PFSK-1 (cell line): Measurements from ENCODE around the gene FERMT1.

Experiments
- POLR2AphosphoS5 ChIP-seq: IDR thresholded peaks from 2 replicates; pipeline ENCODE4 v1.6.1; 2012; ENCODE audit warnings: low read depth, mild to moderate bottlenecking, control low read depth, low read length, moderate library complexity
- TAF1 ChIP-seq: IDR thresholded peaks from 2 replicates; pipeline ENCODE4 v1.6.1; 2012; ENCODE audit warnings: low read length, control low read depth, borderline replicate concordance; ENCODE audit not compliant: insufficient read depth
- TF ChIP-seq, protein P1 (sequence below), 2 experiments: IDR thresholded peaks; 2 replicates each; pipeline versions ENCODE4 v1.6.1 to v1.8.0; 2011 to 2012; ENCODE audit warnings: low read depth in 2 of 2, low read length in 2 of 2, control low read depth in 1 of 2, inconsistent platforms in 1 of 2, mild to moderate bottlenecking in 1 of 2, moderate library complexity in 1 of 2; ENCODE audit not compliant: insufficient read depth in 1 of 2

DNA sequence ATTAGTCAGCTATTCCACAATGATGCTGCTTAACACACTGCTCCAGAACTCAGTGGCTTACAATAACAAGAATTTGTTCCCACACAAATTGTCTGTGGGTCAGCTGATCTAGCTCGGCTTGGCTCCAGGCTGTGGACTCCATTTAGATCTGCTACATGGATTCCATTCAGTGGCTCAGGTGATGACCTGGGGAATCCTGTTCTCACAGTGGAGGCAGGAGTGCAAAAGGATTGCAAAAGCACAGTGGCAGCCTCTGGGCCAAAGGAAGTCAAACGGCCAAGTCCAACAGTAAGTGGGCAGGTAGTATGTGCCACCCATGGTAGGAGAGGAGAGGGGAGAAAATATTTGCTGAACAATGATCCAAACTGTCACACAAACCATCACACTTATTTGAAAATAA is 53.2 kb downstream of the FERMT1 start:
- TF ChIP-seq POLR2AphosphoS5 (no peak), TAF1 (no peak)
- TF ChIP-seq, protein P1, sequence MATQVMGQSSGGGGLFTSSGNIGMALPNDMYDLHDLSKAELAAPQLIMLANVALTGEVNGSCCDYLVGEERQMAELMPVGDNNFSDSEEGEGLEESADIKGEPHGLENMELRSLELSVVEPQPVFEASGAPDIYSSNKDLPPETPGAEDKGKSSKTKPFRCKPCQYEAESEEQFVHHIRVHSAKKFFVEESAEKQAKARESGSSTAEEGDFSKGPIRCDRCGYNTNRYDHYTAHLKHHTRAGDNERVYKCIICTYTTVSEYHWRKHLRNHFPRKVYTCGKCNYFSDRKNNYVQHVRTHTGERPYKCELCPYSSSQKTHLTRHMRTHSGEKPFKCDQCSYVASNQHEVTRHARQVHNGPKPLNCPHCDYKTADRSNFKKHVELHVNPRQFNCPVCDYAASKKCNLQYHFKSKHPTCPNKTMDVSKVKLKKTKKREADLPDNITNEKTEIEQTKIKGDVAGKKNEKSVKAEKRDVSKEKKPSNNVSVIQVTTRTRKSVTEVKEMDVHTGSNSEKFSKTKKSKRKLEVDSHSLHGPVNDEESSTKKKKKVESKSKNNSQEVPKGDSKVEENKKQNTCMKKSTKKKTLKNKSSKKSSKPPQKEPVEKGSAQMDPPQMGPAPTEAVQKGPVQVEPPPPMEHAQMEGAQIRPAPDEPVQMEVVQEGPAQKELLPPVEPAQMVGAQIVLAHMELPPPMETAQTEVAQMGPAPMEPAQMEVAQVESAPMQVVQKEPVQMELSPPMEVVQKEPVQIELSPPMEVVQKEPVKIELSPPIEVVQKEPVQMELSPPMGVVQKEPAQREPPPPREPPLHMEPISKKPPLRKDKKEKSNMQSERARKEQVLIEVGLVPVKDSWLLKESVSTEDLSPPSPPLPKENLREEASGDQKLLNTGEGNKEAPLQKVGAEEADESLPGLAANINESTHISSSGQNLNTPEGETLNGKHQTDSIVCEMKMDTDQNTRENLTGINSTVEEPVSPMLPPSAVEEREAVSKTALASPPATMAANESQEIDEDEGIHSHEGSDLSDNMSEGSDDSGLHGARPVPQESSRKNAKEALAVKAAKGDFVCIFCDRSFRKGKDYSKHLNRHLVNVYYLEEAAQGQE (IDR thresholded peaks at IDR 0.05; ENCODE audit: insufficient read depth in 1 of 2, low read depth in 2 of 2, low read length in 2 of 2), result no peak
